Measurements from ENCODE around the gene TPCN2.

DNA sequence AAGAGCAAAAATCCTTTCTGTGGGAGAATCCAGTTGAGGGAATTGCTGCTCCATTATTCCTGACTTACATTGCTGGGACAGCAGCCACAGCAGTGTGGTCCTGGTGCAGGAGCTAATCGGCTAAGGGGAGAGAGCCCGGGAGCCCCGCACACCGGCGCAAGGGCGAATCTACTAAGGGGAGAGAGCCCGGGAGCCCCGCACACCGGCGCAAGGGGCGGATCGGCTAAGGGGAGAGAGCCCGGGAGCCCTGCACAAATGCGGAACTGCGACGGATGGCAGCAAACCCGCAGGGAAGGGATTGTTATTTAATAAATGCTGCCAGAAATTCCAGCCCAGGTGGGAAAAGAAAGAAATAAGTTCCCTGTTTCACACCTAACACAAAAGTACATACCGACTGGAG is 43.5 kb downstream of the TPCN2 start:
- TF ChIP-seq POLR2A (IDR thresholded peaks at IDR 0.05; ENCODE audit: control extremely low read depth in 1 of 2, low read depth in 2 of 2, low read length in 2 of 2) (no peak), CTCF (IDR thresholded peaks at IDR 0.05; ENCODE audit: control extremely low read depth in 1 of 3, insufficient read depth in 1 of 3, low read depth in 1 of 3, low read length in 3 of 3) (no peak)
